ENCODE results near the gene SUFU.

GRCh38 chr10:102613286-102613685 lies 109.5 kb downstream of the SUFU start:
- TF ChIP-seq EZH2 (IDR thresholded peaks at IDR 0.05; ENCODE audit: borderline replicate concordance) = no peak
- no peak for TF ChIP-seq CTCF (IDR thresholded peaks at IDR 0.05; ENCODE audit: poor library complexity)
